Fibroblast of upper back skin (primary cell): Measurements from ENCODE around the gene DNAJC11.
"Not testable (repeated sequence)": the region's sequence is repeated elsewhere in the genome, so short reads cannot be mapped to it uniquely, and the experiment has no call there.

Experiments
- DNase-seq: peaks from one replicate; pipeline ENCODE4 v3.0.0-alpha.2; 2013

The DNAJC11 gene

DNA sequence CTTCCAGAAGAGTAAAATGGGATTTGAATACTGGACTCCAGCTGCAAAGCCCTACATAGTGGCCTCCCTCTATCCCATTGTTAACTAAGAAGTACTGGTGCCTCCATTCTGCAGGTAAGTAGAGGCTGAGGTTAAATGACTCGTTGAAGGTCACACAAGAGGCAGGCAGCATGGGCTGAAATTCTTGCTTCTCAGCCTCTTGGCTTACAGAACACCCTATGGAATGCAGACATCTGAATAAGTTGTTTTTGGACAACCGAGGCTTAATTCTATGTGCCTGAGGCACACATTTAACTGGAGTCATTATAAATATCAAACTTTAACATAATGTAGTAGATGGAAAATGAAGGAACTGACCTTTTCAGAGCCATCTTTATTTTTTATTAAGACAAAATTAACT lies 5.7 kb downstream of the DNAJC11 start:
- DNase-seq, result no peak

GRCh38 chr1:6694121-6694713 lies 7.4 kb downstream of the DNAJC11 start:
- no peak for DNase-seq

DNA sequence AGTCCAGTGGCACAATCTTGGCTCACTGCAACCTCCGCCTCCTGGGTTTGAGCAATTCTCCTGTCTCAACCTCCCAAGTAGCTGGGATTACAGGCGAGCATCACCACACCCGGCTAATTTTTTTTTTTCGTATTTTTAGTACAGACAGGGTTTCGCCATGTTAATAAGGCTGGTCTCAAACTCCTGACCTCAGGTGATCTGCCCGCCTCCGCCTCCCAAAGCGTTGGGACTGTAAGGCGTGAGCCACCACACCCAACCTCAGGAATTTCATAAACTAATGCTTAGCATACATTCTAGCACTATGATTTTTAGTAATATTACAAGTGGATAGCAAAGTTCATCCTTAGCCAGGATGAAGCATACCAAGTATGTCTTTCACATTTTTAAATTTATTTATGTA lies 8.7 kb downstream of the DNAJC11 start:
- DNase-seq, result no peak

DNA sequence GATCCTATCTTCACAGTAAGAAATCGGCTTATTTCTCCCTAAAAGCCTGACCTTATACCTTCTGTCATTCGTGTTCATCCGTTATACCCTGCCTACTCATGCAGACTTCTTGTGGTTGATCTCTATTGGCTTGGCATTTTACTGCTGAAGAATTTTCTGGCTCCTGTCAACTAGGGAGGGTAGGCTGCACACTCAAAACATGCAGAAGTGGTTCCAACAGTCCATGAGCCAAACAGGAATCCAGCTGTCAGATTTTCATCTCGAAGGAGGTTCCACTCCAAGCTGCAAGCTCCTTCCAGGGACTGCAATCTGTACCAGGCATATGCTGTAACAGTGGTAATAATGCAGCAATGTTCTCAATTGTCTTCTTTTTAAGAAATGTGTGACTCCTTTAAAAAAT lies 10.1 kb downstream of the DNAJC11 start:
- no peak for DNase-seq

DNA sequence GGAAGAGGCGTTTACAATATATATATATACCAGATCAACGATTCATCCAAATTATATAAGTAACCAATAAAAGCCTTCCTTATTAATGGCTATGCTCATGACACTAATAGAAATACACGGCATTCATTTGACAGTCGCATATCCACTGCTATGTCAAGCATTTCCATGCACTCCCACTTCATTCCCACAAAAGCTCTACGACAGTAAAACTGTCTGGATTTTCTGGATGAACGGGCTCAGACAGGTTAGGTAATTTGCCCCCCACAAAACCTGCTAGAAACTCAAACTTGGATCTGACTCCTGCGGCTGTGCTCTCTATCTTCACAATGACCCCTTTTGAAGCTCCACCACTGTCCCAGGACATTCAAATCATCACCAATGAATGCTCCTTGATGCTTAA lies 11.4 kb downstream of the DNAJC11 start:
- DNase-seq, result no peak

DNA sequence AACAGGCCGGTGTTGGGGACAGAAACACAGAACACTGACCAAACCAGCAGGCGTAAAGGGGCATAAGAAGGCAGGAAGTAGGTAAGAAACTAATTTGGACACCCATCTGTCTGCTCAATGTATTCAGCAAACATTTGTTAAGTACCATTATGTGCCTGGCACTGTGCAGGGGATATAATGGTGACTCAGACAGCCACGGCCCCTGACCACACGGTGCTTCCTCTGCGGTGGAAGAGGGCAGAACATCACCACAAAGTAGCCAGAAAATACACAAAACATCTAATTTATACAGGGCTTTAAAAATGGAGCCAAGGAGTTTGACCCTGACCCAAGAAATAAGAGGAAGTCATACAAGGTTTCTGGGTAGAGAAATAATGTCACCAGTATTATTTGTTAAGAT lies 12.9 kb downstream of the DNAJC11 start:
- no peak for DNase-seq

- peak; percentile 19 for DNase-seq
Measured at GRCh38 chr1:6688001-6688400, 13.6 kb downstream of the DNAJC11 start.

DNA sequence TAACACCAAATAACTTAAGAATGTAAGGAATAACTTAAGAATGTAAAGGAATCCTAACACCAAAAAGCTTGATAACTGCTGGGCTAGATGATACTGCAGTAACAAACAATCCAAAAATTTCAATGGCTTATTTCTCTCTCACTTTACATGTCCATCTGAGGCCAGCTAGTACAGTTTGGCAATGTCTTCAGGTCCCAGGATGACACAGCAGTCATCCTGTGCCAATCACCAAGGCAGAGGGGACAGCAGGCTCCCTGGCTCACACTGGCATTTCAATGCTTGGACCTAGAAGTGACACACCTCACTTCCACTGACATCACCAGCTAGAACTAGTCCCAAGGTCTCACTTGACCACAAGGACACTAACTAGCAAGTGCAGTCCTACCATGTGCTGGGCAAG lies 15.3 kb downstream of the DNAJC11 start:
- DNase-seq, result peak; percentile 41

DNA sequence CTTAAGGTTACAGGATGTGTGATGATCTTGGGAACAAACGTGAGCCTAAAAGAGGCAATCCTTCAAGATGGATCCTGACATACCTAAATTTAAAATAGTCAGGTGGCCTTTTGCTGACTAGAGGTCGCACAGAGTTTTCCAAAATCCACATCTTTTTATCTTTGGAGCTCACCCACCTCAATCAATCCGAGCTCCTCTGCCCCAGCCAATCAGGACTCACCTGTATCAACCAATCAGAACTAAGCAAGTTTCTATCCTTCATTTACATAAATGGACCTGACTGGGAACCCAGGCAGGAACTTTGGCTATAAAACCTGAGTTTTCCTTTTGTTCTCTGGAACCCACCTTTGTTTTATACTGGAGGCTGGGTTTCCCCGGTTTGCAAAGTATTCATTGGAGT lies 16.2 kb downstream of the DNAJC11 start:
- no peak for DNase-seq

DNA sequence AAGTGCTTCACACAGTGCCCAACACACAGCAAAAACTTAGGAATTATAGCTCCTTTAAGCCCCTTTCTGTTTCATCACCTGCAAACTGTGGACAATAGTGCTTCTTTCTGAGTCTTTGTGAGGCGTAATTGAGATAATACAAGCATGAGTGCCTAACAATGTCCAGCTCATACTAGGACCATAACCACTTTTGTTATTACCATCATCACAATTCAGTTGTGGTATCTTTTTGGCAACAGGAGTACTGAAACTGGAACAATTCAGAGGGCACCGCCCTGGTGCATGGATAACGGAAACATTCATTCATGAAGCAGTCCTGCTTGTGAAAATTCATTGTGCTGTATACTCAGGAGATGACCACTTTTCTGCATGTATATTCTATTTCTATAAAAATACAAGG lies 18.2 kb downstream of the DNAJC11 start:
- DNase-seq, result no peak

- DNase-seq, result no peak
Measured at GRCh38 chr1:6675941-6676340, 25.7 kb downstream of the DNAJC11 start.

GRCh38 chr1:6674771-6675170 lies 26.8 kb downstream of the DNAJC11 start:
- DNase-seq, result no peak

- no peak for DNase-seq
Measured at GRCh38 chr1:6673816-6674398, 27.7 kb downstream of the DNAJC11 start.

DNA sequence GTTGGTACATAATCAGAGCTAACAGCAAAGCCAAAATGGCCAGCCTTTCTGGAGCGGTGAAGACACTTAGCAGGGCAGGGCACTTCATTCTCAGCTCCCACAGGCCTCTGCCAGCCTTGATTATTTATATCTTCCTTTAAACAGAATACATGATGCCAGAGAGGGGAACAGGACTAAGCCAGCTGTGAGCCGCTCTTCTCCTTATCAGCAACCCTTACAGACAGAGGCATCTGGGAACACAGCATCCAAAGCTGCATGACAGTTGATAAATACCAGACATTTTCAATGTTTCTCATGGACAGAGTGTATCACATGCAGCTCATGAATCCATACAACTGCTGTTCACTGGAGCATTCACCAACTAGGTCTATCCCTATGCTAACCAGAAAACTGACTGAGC lies 29.1 kb downstream of the DNAJC11 start:
- DNase-seq, result no peak

DNA sequence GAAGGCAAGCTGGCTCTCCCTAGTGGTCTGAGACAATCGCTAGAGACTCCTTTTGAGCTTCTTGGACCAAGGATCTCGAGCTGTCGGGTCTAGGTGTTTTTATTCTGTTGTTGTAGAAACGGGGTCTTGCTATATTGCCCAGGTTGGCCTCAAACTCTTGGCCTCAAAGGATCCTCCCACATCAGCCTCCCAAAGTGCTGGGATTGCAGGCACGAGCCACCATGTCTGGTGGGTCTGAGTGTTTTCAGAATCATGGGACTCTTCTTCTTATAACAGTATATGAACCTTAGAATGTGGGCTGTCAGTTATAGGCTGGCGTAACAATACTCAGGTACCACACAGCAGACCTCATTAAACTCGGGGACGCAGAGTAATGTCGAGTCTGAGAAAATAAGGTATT lies 33.1 kb downstream of the DNAJC11 start:
- DNase-seq, result no peak

DNA sequence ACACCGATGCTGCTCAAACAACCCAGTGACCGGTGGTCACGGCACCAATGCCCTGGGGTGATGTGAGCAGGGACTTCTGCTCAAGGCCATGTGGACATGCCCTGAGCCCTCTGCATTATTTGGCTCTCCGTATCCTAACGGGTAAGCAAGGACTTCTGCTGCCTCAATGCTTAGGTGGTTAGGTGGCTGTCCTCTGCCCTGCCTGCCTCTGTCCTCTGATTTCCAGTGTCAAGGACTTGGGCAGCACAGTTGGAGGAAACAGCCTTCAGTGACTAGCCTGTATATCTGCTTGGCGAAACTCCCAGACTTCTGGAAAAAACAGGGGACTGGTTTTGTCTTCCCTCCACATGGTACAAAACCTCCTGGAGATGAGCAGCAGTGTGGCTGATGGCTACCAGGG lies 34.5 kb downstream of the DNAJC11 start:
- DNase-seq, result no peak

- no peak for DNase-seq
Measured at GRCh38 chr1:6666696-6667095, 34.9 kb downstream of the DNAJC11 start.

DNA sequence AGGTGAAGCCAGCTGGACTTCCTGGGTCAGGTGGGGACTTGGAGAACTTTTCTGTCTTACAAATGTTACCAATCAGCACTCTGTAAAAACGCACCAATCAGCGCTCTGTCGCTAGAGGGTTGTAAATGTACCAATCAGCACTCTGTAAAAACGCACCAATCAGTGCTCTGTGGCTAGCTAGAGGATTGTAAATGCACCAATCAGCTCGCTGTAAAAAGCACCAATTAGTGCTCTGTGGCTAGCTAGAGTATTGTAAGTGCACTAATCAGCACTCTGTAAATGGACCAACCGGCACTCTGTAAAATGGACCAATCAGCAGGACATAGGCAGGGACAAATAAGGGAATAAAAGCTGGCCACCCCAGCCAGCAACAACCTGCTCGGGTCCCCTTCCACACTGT lies 39.1 kb downstream of the DNAJC11 start:
- DNase-seq, result not testable (repeated sequence)

GRCh38 chr1:6660415-6661049 lies 41.1 kb downstream of the DNAJC11 start:
- no peak for DNase-seq

DNA sequence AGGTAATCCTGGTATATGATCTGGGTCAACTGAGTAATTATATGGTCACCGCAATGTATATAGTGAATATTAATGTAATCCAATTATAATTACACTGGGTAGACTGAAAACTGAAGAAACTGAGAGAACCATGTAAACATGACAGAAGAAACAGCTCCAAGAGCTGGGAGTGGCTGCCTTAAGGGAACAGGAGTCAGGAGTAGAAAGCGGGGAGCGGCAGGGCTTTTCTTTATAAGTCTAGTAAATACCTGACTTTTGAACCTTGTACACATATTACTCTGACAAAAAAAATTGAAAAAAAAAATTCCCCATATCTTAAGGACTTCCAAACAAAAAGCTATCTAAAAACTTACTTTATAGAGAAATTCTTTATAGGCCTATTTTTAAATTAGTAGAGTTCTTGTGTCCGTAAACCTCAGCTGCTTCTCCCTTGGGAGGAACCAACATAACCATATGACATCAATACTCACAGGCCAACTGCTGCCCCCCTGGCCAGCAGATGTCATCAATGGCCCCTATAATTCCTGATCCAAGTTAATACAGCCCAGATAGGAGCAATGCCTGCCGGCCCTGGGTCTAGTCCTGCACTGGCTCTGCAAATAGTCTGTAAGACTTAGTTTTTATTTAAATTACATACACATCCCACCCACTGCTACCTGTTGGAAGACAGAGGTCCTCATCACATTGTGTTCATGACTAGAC lies 43.1 kb downstream of the DNAJC11 start:
- no peak for DNase-seq

- DNase-seq, result no peak
Measured at GRCh38 chr1:6657138-6657537, 44.5 kb downstream of the DNAJC11 start.

DNA sequence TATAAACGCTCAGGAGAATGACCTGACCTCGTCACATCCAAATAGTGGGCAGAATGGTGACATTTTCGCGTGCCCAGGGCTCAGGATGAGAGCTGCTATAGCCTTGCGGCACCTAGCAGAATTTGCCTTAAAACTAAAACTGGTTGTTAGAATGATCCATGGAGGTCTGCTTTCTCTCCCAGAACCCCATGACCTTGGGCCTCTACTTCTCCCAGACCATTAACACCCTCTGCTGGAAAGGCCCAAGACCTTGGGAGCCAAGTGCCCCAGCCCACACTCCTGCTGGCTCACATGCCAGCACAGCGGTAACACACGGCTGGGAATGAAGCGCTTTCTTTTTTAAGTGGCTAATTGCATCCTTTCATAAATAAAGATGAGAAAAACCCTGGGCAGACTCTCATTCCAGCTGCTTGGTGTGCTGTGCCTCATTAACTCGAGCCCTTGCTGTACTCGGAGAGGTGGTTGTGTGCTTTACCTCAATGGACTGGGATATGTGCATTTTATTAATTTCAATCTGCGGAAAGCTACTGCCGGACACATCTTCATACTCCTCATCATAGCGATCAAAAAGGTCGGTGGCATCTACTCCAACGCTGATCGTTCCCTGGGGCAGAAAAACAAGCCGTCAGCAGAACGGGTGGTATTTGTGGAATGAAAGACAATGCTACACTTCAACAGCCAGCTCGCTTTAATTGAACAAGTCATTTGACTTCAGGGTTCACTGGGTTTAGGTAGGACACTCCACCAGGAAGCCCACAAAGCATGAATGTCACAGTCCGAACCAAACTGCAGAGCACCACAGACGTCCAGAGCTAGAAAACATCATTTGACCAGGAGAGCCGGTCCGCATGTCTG lies 48.0 kb downstream of the DNAJC11 start:
- no peak for DNase-seq

DNA sequence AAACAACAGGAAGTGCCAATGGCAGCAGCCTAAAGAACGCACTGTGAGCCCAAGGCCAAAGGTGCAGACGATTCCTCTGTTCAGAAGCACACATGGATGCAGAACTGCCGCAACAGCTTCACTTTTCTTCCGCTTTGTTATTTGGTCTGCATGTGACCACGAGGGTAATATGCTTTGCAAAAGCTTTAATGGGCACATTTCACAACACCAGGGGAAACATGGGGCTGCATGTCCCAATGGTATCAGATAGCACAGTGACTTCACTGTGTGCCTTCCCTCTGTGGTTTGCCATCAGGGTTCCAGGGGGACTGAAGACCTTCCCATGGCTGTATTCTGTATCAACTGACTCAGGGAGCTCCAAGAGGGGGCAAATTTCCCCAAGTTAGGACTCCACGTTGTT lies 48.6 kb downstream of the DNAJC11 start:
- DNase-seq, result no peak
